GM12878 (cell line): ENCODE measurements around the gene IFT81. TPM values are rescaled to one million over a fixed set of nuclear protein-coding genes. Genes with fewer than 3 reads are reported as not detected.

Experiments
- ATAC-seq: fragments of 200-7000 bp; cut with Tn5 transposase; 3 replicates; pipeline ENCODE4 v1.9.1; 2020; ENCODE audit warnings: mild to moderate bottlenecking, moderate library complexity
- BruUV-seq: library from RNA; stranded (reverse); fragments of 400-500 nt; replicated peaks from 2 replicates; lab custom pipeline; 2021; lab: Mats Ljungman, UMichigan
- CTCF ChIA-PET: fragments of 300-600 bp; sonication (Branson Sonifier 250); formaldehyde crosslinking; extraction: SDS; loops from one replicate; lab custom pipeline; 2021; ENCODE audit warnings: inconsistent platforms; lab: Yijun Ruan, JAX
- POLR2A ChIA-PET: fragments of 350-600 bp; formaldehyde crosslinking; extraction: SDS; loops from one replicate; lab custom pipeline; 2021; ENCODE audit warnings: inconsistent platforms; lab: Charles Lee
- RAD21 ChIA-PET: fragments of 300-600 bp; sonication (Branson Sonifier 250); formaldehyde crosslinking; loops from one replicate; lab custom pipeline; 2023; ENCODE audit warnings: antibody characterized with exemption; ENCODE audit not compliant: unreplicated experiment; lab: Charles Lee
- SMC1A ChIA-PET: fragments of 300-600 bp; sonication (Branson Sonifier 250); formaldehyde crosslinking; loops from one replicate; lab custom pipeline; 2023; ENCODE audit not compliant: unreplicated experiment, uncharacterized antibody; lab: Charles Lee
- DNase-seq: peaks from one replicate; pipeline ENCODE4 v3.0.0-alpha.2; 2011; ENCODE audit warnings: low read depth, low spot score
- FAIRE-seq: peaks from 3 replicates; lab custom pipeline; 2011; peaks lifted over from hg19 to GRCh38; lab: Jason Lieb, UNC
- H2AFZ ChIP-seq: 2 replicates; pipeline ENCODE4 v1.6.0; 2011; ENCODE audit warnings: low read depth, low read length, control low read depth; ENCODE audit not compliant: control insufficient read depth
- H3K27ac ChIP-seq: 2 replicates; pipeline ENCODE4 v1.5.1; 2011; ENCODE audit warnings: control low read depth; ENCODE audit not compliant: control insufficient read depth, insufficient read depth
- H3K27me3 ChIP-seq, 2 experiments: replicated peaks in 1 of 2; 2 replicates each; pipeline versions ENCODE4 v1.6.0 to v1.6.1; 2011; ENCODE audit warnings: low read length in 1 of 2; ENCODE audit not compliant: control insufficient read depth in 2 of 2, insufficient read depth in 2 of 2
- H3K36me3 ChIP-seq, 2 experiments: 2 replicates each; pipeline ENCODE4 v1.5.1; 2011; ENCODE audit warnings: low read length in 1 of 2; ENCODE audit not compliant: control insufficient read depth in 2 of 2, insufficient read depth in 2 of 2
- H3K4me1 ChIP-seq: 2 replicates; pipeline ENCODE4 v1.6.1; 2011; ENCODE audit warnings: mild to moderate bottlenecking, low read length, moderate library complexity, mixed read lengths; ENCODE audit not compliant: control insufficient read depth, insufficient read depth
- H3K4me2 ChIP-seq: 2 replicates; pipeline ENCODE4 v1.6.0; 2011; ENCODE audit warnings: control low read depth; ENCODE audit not compliant: control insufficient read depth, insufficient read depth
- H3K4me3 ChIP-seq: fragments of 200-600 bp; sonication (generic); 2 replicates; pipeline ENCODE4 v1.5.1; 2016
- H3K79me2 ChIP-seq: 2 replicates; pipeline ENCODE4 v1.6.0; 2011; ENCODE audit warnings: low read length; ENCODE audit not compliant: control insufficient read depth, insufficient read depth
- H3K9ac ChIP-seq: 2 replicates; pipeline ENCODE4 v1.8.0; 2011; ENCODE audit warnings: low read length, control low read depth, mixed read lengths; ENCODE audit not compliant: control insufficient read depth, insufficient read depth
- H3K9me3 ChIP-seq: replicated peaks from 3 replicates; pipeline ENCODE4 v1.5.1; 2011; ENCODE audit warnings: mild to moderate bottlenecking, low read length; ENCODE audit not compliant: control insufficient read depth, insufficient read depth
- H4K20me1 ChIP-seq: 2 replicates; pipeline ENCODE4 v1.6.0; 2011; ENCODE audit not compliant: control insufficient read depth, insufficient read depth
- CBX3 ChIP-seq: fragments of 200-600 bp; sonication (generic); IDR thresholded peaks from 2 replicates; pipeline ENCODE4 v1.6.1; 2016; ENCODE audit warnings: low read depth, borderline replicate concordance
- EED ChIP-seq: sonication (generic); IDR thresholded peaks from 2 replicates; pipeline ENCODE4 v1.6.1; 2016; ENCODE audit warnings: antibody characterized with exemption, low read depth
- FOS ChIP-seq: IDR thresholded peaks from 3 replicates; pipeline ENCODE4 v1.6.1; 2011; ENCODE audit warnings: borderline replicate concordance; ENCODE audit not compliant: insufficient read length; ENCODE audit errors: extremely low read depth
- HCFC1 ChIP-seq: fragments of 150-350 bp; IDR thresholded peaks from 2 replicates; pipeline ENCODE4 v1.6.1; 2014; ENCODE audit warnings: low read length
- IKZF2 ChIP-seq, 2 experiments: fragments of 450-650 bp; IDR thresholded peaks; 2 replicates each; pipeline ENCODE4 v1.6.1; 2017; ENCODE audit warnings: mild to moderate bottlenecking in 2 of 2, moderate library complexity in 2 of 2
- KLF5 ChIP-seq: fragments of 450-650 bp; IDR thresholded peaks from 2 replicates; pipeline ENCODE4 v1.6.1; 2014; ENCODE audit warnings: mild to moderate bottlenecking; ENCODE audit not compliant: partially characterized antibody
- LARP7 ChIP-seq: fragments of 450-650 bp; IDR thresholded peaks from 2 replicates; pipeline ENCODE4 v1.6.1; 2017; ENCODE audit warnings: mild to moderate bottlenecking
- MEF2A ChIP-seq: IDR thresholded peaks from 2 replicates; pipeline ENCODE4 v1.6.1; 2011; ENCODE audit warnings: low read depth, mild to moderate bottlenecking, low read length, moderate library complexity; ENCODE audit not compliant: insufficient read depth
- MXI1 ChIP-seq: fragments of 150-350 bp; IDR thresholded peaks from 2 replicates; pipeline ENCODE4 v1.6.1; 2011; ENCODE audit warnings: low read depth, mild to moderate bottlenecking, inconsistent platforms, low read length, improper control_type of control experiment
- POU2F2 ChIP-seq: IDR thresholded peaks from 3 replicates; pipeline ENCODE4 v1.6.1; 2011; ENCODE audit warnings: low read depth, mild to moderate bottlenecking, low read length, borderline replicate concordance
- RUNX3 ChIP-seq: IDR thresholded peaks from 2 replicates; pipeline ENCODE4 v1.6.1; 2012; ENCODE audit warnings: low read length, inconsistent platforms
- SIN3A ChIP-seq: IDR thresholded peaks from 2 replicates; pipeline ENCODE4 v1.6.1; 2012; ENCODE audit warnings: low read depth, low read length, improper control_type of control experiment
- SIX5 ChIP-seq: IDR thresholded peaks from 2 replicates; pipeline ENCODE4 v1.6.1; 2011; ENCODE audit warnings: mild to moderate bottlenecking, low read depth, low read length, moderate library complexity; ENCODE audit not compliant: severe bottlenecking
- ZBED1 ChIP-seq: IDR thresholded peaks from 2 replicates; pipeline ENCODE4 v1.6.1; 2016; ENCODE audit warnings: borderline replicate concordance
- ZNF217 ChIP-seq: fragments of 450-650 bp; IDR thresholded peaks from 2 replicates; pipeline ENCODE4 v1.6.1; 2017; ENCODE audit warnings: antibody characterized with exemption, mild to moderate bottlenecking
- ZNF592 ChIP-seq: fragments of 450-650 bp; IDR thresholded peaks from 2 replicates; pipeline ENCODE4 v1.6.1; 2017; ENCODE audit warnings: mild to moderate bottlenecking, moderate library complexity
- WGBS: methylation state at CpG from one replicate; pipeline ENCODE4 v1.1.6; 2016; ENCODE audit warnings: low lambda C conversion rate; ENCODE audit not compliant: insufficient replicate concordance, insufficient coverage; ENCODE audit errors: missing lambda C conversion rate; 5-methylcytosine and 5-hydroxymethylcytosine counted together
- in situ Hi-C: fragments of 300-500 bp; cut with MboI; formaldehyde crosslinking; loops from 9 replicates; pipeline ENCODE4 v1.14.3; 2018; ENCODE audit warnings: mixed read lengths
- intact Hi-C: fragments of 100-400 bp; cut with micrococcal nuclease; formaldehyde crosslinking; loops from one replicate; pipeline ENCODE4 v1.14.2; 2022; ENCODE audit not compliant: unreplicated experiment
- polyA plus RNA-seq, 11 experiments: library from polyadenylated mRNA; depleted of rRNA in 4 of 11; unstranded in 6 of 11; stranded (reverse) in 5 of 11; fragments of >200 nt; fragmentation: Nextera tagmentation in 4 of 11; fragmentation: Illumina TruSeq in 1 of 11; extraction: Ambion mirVana in 4 of 11; extraction: Trizol in 1 of 11; gene quantifications; 1 replicate in 1 of 11; 2 replicates in 10 of 11; pipeline versions ENCODE4 v1.2.1 to v1.2.3, GENCODE V29; 2011 to 2016; ENCODE audit warnings: inconsistent platforms in 2 of 11, missing spikeins in 2 of 11, low read depth in 1 of 11
- total RNA-seq, 4 experiments: library from RNA; depleted of rRNA in 3 of 4; stranded (reverse); fragments of >200 nt in 3 of 4; fragmentation: Illumina TruSeq in 1 of 4; extraction: Trizol in 1 of 4; gene quantifications; 2 replicates each; pipeline versions ENCODE4 v1.2.1 to v1.2.3, GENCODE V29; 2013 to 2021

Gene IFT81
- total and polyA plus RNA-seq, 10 of the 15 experiments (the other 5 are each of a cell fraction or from before 2014, with no cell fraction given) = 4.1 to 9.9 (median 5.6) TPM

- H3K4me1 ChIP-seq = no peaks in the 10 kb centered on the region
- TF ChIP-seq ZNF217 (no peak), HCFC1 (no peak), RUNX3 (no peak), ZBED1 (no peak), LARP7 (no peak), EED (no peak), POU2F2 (no peak), SIN3A (no peak), MEF2A (no peak), ZNF592 (no peak), IKZF2 (IDR thresholded peaks at IDR 0.05) (no peak), SIX5 (no peak), FOS (no peak), MXI1 (no peak), CBX3 (no peak), KLF5 (no peak)
- TF ChIP-seq, all 136 proteins: peak for 0
- Histone ChIP-seq H3K4me2 (no peak overlapping the region), H3K79me2 (no peaks in the 10 kb centered on the region), H3K9ac (no peak overlapping the region), H3K4me3 (no peak overlapping the region), H3K9me3 (no peaks in the 10 kb centered on the region), H2AFZ (no peak overlapping the region), H3K27ac (no peak overlapping the region), H4K20me1 (no peaks in the 10 kb centered on the region), H3K36me3 (no peaks in the 10 kb centered on the region), H3K27me3 (no peaks in the 10 kb centered on the region)
- 65% methylated on average over 4 of the region's 4 CpGs for WGBS
- DNase-seq (no peak), FAIRE-seq (no peak), ATAC-seq (no peak)
- no TSS peak for BruUV-seq
- ChIA-PET RAD21 (no interaction called here), SMC1A (interaction anchor here (0.8 to 1.3 kb wide), 2 partner anchors 16 to 17 kb away, joined by 3 read pairs; no protein-coding TSS in a partner anchor), CTCF (interaction anchor here (0.9 kb wide), 1 partner anchor 58 kb away, joined by 3 read pairs; no protein-coding TSS in a partner anchor), POLR2A (interaction anchor here (0.6 kb wide), 1 partner anchor 317 kb away, joined by 5 read pairs; no protein-coding TSS in a partner anchor)
- in situ Hi-C loops (no loop called here), intact Hi-C loops (no loop called here)
Measured at GRCh38 chr12:110223777-110224378, 99.7 kb downstream of the IFT81 start.
